ENCODE results near the gene POR. TPM values are rescaled to one million over a fixed set of nuclear protein-coding genes. Genes with fewer than 3 reads are reported as not detected.

Gene POR
- total and polyA plus RNA-seq, 2 of the 13 experiments (the other 11 are each of a cell fraction or from before 2014, with no cell fraction given): 145 to 266 TPM

DNA sequence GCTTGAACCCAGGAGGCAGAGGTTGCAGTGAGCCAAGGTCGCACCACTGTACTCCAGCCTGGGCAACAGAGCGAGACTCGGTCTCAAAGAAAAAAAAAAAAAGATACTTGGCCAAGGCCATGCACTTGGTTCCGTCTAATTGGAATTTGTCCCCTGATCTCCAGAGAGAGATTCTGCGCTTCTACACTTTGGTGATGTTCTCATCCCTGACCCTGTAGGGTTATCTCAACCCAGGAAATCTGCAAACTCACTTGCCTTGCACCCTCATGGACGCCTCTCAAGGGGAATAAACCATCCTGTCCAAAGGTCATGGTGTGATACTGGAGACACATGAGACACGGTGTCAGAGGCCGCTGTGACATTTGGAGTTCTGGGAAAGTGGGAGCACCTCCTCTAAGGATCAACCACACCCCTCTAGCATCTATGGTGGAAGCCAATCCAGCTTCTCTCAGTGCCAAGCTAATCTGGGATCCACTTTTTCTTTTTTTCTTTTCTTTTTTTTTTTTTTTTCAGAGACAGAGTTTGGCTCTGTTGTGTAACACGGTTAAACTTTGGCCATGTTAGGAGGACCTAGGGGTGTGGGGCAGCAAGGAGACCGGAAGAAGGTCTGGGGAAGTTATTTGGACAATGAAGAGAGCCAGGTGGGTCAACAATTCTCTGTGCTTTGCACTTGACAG lies 7.8 kb upstream of the POR start (continued):
- TF ChIP-seq PATZ1 (CRISPR knock-in tag; IDR thresholded peaks at IDR 0.05) (peak; percentile 66; the same call in 1 of the 2 replicates), ZNF430 (CRISPR knock-in tag; IDR thresholded peaks at IDR 0.05) (peak; percentile 32; the same call in 1 of the 2 replicates), STAT5B (CRISPR knock-in tag; IDR thresholded peaks at IDR 0.05) (no peak; the same call in 1 of the 2 replicates), NFE2 (CRISPR knock-in tag; IDR thresholded peaks at IDR 0.05) (peak; percentile 77; the same call in 1 of the 2 replicates), SOX5 (CRISPR knock-in tag; IDR thresholded peaks at IDR 0.05; ENCODE audit: borderline replicate concordance) (peak; percentile 67), MBD4 (IDR thresholded peaks at IDR 0.05; ENCODE audit: borderline replicate concordance, low read length) (no peak), JDP2 (CRISPR knock-in tag; IDR thresholded peaks at IDR 0.05; ENCODE audit: borderline replicate concordance) (no peak), ERF (CRISPR knock-in tag; IDR thresholded peaks at IDR 0.05) (peak; percentile 49; the same call in 1 of the 2 replicates), ZSCAN22 (CRISPR knock-in tag; IDR thresholded peaks at IDR 0.05) (no peak), ARNT2 (CRISPR knock-in tag; IDR thresholded peaks at IDR 0.05; ENCODE audit: low read depth) (peak; percentile 54; the same call in 1 of the 2 replicates)
- TF ChIP-seq, protein P1, sequence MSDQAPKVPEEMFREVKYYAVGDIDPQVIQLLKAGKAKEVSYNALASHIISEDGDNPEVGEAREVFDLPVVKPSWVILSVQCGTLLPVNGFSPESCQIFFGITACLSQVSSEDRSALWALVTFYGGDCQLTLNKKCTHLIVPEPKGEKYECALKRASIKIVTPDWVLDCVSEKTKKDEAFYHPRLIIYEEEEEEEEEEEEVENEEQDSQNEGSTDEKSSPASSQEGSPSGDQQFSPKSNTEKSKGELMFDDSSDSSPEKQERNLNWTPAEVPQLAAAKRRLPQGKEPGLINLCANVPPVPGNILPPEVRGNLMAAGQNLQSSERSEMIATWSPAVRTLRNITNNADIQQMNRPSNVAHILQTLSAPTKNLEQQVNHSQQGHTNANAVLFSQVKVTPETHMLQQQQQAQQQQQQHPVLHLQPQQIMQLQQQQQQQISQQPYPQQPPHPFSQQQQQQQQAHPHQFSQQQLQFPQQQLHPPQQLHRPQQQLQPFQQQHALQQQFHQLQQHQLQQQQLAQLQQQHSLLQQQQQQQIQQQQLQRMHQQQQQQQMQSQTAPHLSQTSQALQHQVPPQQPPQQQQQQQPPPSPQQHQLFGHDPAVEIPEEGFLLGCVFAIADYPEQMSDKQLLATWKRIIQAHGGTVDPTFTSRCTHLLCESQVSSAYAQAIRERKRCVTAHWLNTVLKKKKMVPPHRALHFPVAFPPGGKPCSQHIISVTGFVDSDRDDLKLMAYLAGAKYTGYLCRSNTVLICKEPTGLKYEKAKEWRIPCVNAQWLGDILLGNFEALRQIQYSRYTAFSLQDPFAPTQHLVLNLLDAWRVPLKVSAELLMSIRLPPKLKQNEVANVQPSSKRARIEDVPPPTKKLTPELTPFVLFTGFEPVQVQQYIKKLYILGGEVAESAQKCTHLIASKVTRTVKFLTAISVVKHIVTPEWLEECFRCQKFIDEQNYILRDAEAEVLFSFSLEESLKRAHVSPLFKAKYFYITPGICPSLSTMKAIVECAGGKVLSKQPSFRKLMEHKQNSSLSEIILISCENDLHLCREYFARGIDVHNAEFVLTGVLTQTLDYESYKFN (CRISPR knock-in tag; conservative IDR thresholded peaks at IDR 0.05): peak; percentile 96
- TF ChIP-seq, protein P2, sequence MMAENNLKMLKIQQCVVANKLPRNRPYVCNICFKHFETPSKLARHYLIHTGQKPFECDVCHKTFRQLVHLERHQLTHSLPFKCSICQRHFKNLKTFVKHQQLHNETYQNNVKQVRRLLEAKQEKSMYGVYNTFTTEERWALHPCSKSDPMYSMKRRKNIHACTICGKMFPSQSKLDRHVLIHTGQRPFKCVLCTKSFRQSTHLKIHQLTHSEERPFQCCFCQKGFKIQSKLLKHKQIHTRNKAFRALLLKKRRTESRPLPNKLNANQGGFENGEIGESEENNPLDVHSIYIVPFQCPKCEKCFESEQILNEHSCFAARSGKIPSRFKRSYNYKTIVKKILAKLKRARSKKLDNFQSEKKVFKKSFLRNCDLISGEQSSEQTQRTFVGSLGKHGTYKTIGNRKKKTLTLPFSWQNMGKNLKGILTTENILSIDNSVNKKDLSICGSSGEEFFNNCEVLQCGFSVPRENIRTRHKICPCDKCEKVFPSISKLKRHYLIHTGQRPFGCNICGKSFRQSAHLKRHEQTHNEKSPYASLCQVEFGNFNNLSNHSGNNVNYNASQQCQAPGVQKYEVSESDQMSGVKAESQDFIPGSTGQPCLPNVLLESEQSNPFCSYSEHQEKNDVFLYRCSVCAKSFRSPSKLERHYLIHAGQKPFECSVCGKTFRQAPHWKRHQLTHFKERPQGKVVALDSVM (CRISPR knock-in tag; IDR thresholded peaks at IDR 0.05): no peak
- TF ChIP-seq, protein P3, sequence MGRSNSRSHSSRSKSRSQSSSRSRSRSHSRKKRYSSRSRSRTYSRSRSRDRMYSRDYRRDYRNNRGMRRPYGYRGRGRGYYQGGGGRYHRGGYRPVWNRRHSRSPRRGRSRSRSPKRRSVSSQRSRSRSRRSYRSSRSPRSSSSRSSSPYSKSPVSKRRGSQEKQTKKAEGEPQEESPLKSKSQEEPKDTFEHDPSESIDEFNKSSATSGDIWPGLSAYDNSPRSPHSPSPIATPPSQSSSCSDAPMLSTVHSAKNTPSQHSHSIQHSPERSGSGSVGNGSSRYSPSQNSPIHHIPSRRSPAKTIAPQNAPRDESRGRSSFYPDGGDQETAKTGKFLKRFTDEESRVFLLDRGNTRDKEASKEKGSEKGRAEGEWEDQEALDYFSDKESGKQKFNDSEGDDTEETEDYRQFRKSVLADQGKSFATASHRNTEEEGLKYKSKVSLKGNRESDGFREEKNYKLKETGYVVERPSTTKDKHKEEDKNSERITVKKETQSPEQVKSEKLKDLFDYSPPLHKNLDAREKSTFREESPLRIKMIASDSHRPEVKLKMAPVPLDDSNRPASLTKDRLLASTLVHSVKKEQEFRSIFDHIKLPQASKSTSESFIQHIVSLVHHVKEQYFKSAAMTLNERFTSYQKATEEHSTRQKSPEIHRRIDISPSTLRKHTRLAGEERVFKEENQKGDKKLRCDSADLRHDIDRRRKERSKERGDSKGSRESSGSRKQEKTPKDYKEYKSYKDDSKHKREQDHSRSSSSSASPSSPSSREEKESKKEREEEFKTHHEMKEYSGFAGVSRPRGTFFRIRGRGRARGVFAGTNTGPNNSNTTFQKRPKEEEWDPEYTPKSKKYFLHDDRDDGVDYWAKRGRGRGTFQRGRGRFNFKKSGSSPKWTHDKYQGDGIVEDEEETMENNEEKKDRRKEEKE (IDR thresholded peaks at IDR 0.05): no peak
- TF ChIP-seq, protein P4, sequence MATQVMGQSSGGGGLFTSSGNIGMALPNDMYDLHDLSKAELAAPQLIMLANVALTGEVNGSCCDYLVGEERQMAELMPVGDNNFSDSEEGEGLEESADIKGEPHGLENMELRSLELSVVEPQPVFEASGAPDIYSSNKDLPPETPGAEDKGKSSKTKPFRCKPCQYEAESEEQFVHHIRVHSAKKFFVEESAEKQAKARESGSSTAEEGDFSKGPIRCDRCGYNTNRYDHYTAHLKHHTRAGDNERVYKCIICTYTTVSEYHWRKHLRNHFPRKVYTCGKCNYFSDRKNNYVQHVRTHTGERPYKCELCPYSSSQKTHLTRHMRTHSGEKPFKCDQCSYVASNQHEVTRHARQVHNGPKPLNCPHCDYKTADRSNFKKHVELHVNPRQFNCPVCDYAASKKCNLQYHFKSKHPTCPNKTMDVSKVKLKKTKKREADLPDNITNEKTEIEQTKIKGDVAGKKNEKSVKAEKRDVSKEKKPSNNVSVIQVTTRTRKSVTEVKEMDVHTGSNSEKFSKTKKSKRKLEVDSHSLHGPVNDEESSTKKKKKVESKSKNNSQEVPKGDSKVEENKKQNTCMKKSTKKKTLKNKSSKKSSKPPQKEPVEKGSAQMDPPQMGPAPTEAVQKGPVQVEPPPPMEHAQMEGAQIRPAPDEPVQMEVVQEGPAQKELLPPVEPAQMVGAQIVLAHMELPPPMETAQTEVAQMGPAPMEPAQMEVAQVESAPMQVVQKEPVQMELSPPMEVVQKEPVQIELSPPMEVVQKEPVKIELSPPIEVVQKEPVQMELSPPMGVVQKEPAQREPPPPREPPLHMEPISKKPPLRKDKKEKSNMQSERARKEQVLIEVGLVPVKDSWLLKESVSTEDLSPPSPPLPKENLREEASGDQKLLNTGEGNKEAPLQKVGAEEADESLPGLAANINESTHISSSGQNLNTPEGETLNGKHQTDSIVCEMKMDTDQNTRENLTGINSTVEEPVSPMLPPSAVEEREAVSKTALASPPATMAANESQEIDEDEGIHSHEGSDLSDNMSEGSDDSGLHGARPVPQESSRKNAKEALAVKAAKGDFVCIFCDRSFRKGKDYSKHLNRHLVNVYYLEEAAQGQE (IDR thresholded peaks at IDR 0.05; ENCODE audit: borderline replicate concordance in 1 of 2, low read depth in 1 of 2, low read length in 2 of 2): no peak
